Measurements from ENCODE around the gene ZBTB7A. TPM values are rescaled to one million over a fixed set of nuclear protein-coding genes. Genes with fewer than 3 reads are reported as not detected.

The ZBTB7A gene
- total RNA-seq, 1 donor from 2014 or later, result 30.0 TPM

GRCh38 chr19:4102339-4103079 lies 35.8 kb upstream of the ZBTB7A start:
- no peak overlapping the region for H3K4me3 Mint-ChIP-seq (ENCODE audit: unreplicated experiment)
- H3K9me3 Mint-ChIP-seq (ENCODE audit: unreplicated experiment), result no peaks in the 10 kb centered on the region
- DNase-seq (ENCODE audit: extremely low spot score, unreplicated experiment), result no peak
- no peak for TF ChIP-seq CTCF (IDR thresholded peaks at IDR 0.05)
- H3K27me3 Mint-ChIP-seq (ENCODE audit: unreplicated experiment), result no peaks in the 10 kb centered on the region
- H3K27ac Mint-ChIP-seq (ENCODE audit: unreplicated experiment), result no peak overlapping the region
- no peaks in the 10 kb centered on the region for H3K4me1 Mint-ChIP-seq (ENCODE audit: unreplicated experiment)
- H3K36me3 Mint-ChIP-seq (ENCODE audit: unreplicated experiment), result peaks cover 26% of the 10 kb centered on the region

- H3K9me3 Mint-ChIP-seq (ENCODE audit: unreplicated experiment), result no peaks in the 10 kb centered on the region
- H3K4me1 Mint-ChIP-seq (ENCODE audit: unreplicated experiment), result no peaks in the 10 kb centered on the region
- no peaks in the 10 kb centered on the region for H3K27me3 Mint-ChIP-seq (ENCODE audit: unreplicated experiment)
- no peak for DNase-seq (ENCODE audit: extremely low spot score, unreplicated experiment)
- H3K36me3 Mint-ChIP-seq (ENCODE audit: unreplicated experiment), result peaks cover 24% of the 10 kb centered on the region
- no peak overlapping the region for H3K4me3 Mint-ChIP-seq (ENCODE audit: unreplicated experiment)
- TF ChIP-seq CTCF (IDR thresholded peaks at IDR 0.05), result no peak
- H3K27ac Mint-ChIP-seq (ENCODE audit: unreplicated experiment), result no peak overlapping the region
Measured at GRCh38 chr19:4101496-4101770, 34.7 kb upstream of the ZBTB7A start.

GRCh38 chr19:4100647-4101495 lies 34.2 kb upstream of the ZBTB7A start:
- Mint-ChIP-seq H3K27ac (ENCODE audit: unreplicated experiment) (no peak overlapping the region), H3K27me3 (ENCODE audit: unreplicated experiment) (no peaks in the 10 kb centered on the region), H3K4me1 (ENCODE audit: unreplicated experiment) (no peaks in the 10 kb centered on the region), H3K4me3 (ENCODE audit: unreplicated experiment) (no peak overlapping the region), H3K9me3 (ENCODE audit: unreplicated experiment) (no peaks in the 10 kb centered on the region), H3K36me3 (ENCODE audit: unreplicated experiment) (peaks cover 24% of the 10 kb centered on the region)
- no peak for TF ChIP-seq CTCF (IDR thresholded peaks at IDR 0.05)
- DNase-seq (ENCODE audit: extremely low spot score, unreplicated experiment), result no peak

GRCh38 chr19:4099041-4099764 lies 32.5 kb upstream of the ZBTB7A start:
- Mint-ChIP-seq H3K9me3 (ENCODE audit: unreplicated experiment) (no peaks in the 10 kb centered on the region), H3K4me1 (ENCODE audit: unreplicated experiment) (no peaks in the 10 kb centered on the region), H3K27ac (ENCODE audit: unreplicated experiment) (no peak overlapping the region), H3K27me3 (ENCODE audit: unreplicated experiment) (no peaks in the 10 kb centered on the region), H3K36me3 (ENCODE audit: unreplicated experiment) (peaks cover 17% of the 10 kb centered on the region), H3K4me3 (ENCODE audit: unreplicated experiment) (no peak overlapping the region)
- DNase-seq (ENCODE audit: extremely low spot score, unreplicated experiment), result no peak
- no peak for TF ChIP-seq CTCF (IDR thresholded peaks at IDR 0.05)

- DNase-seq (ENCODE audit: extremely low spot score, unreplicated experiment), result no peak
- Mint-ChIP-seq H3K4me1 (ENCODE audit: unreplicated experiment) (no peaks in the 10 kb centered on the region), H3K36me3 (ENCODE audit: unreplicated experiment) (peaks cover 16% of the 10 kb centered on the region), H3K27ac (ENCODE audit: unreplicated experiment) (no peak overlapping the region), H3K4me3 (ENCODE audit: unreplicated experiment) (no peak overlapping the region), H3K9me3 (ENCODE audit: unreplicated experiment) (no peaks in the 10 kb centered on the region), H3K27me3 (ENCODE audit: unreplicated experiment) (no peaks in the 10 kb centered on the region)
- no peak for TF ChIP-seq CTCF (IDR thresholded peaks at IDR 0.05)
Measured at GRCh38 chr19:4098493-4098892, 31.8 kb upstream of the ZBTB7A start.
